CD14-positive monocyte (primary cell): ENCODE data around the gene SKIDA1. TPM values are rescaled to one million over a fixed set of nuclear protein-coding genes. Genes with fewer than 3 reads are reported as not detected.

Experiments
- DNase-seq, 3 donors: peaks; one replicate each; pipeline ENCODE4 v3.0.0-alpha.2; 2011 to 2022
- H2AFZ ChIP-seq: 2 replicates; pipeline ENCODE4 v1.6.0; 2012; ENCODE audit warnings: mild to moderate bottlenecking, low read depth, low read length, inconsistent platforms; ENCODE audit not compliant: insufficient read depth, poor library complexity, severe bottlenecking
- H3K27ac ChIP-seq, 2 donors: 1 replicate in 1 of 2; 2 replicates in 1 of 2; pipeline ENCODE4 v1.5.1; 2012 to 2013; ENCODE audit warnings: low read length in 2 of 2, control low read depth in 1 of 2, inconsistent platforms in 1 of 2, low read depth in 1 of 2, mild to moderate bottlenecking in 1 of 2
- H3K27me3 ChIP-seq, 2 donors: one replicate each; pipeline versions ENCODE4 v1.6.0 to v1.6.1; 2011 to 2013; ENCODE audit warnings: low read length in 2 of 2; ENCODE audit not compliant: control insufficient read depth in 2 of 2, insufficient read depth in 2 of 2
- H3K36me3 ChIP-seq, 2 donors: replicated peaks in 1 of 2; 1 replicate in 1 of 2; 2 replicates in 1 of 2; pipeline versions ENCODE4 v1.5.1 to v1.6.1; 2012 to 2013; ENCODE audit warnings: low read length in 2 of 2, control low read depth in 1 of 2, inconsistent platforms in 1 of 2, mild to moderate bottlenecking in 1 of 2; ENCODE audit not compliant: insufficient read depth in 2 of 2, control insufficient read depth in 1 of 2
- H3K4me1 ChIP-seq, 2 donors: 1 replicate in 1 of 2; 2 replicates in 1 of 2; pipeline versions ENCODE4 v1.5.1 to v1.6.1; 2012 to 2013; ENCODE audit warnings: low read length in 2 of 2, control low read depth in 1 of 2, inconsistent platforms in 1 of 2, mild to moderate bottlenecking in 1 of 2, moderate library complexity in 1 of 2; ENCODE audit not compliant: insufficient read depth in 2 of 2, control insufficient read depth in 1 of 2
- H3K4me2 ChIP-seq: replicated peaks from 2 replicates; pipeline ENCODE3; 2012; ENCODE audit warnings: low read length, moderate library complexity, mild to moderate bottlenecking; ENCODE audit not compliant: poor library complexity, severe bottlenecking; ENCODE audit errors: extremely low read depth
- H3K4me3 ChIP-seq, 3 experiments: fragments of 200-600 bp in 1 of 3; sonication (generic) in 1 of 3; replicated peaks in 1 of 3; 1 replicate in 2 of 3; 2 replicates in 1 of 3; pipeline ENCODE4 v1.5.1; 2011 to 2013; ENCODE audit warnings: low read length in 3 of 3, mild to moderate bottlenecking in 3 of 3, control low read depth in 2 of 3, low read depth in 2 of 3, inconsistent platforms in 1 of 3, moderate library complexity in 1 of 3
- H3K79me2 ChIP-seq: 2 replicates; pipeline ENCODE4 v1.6.0; 2012; ENCODE audit warnings: mild to moderate bottlenecking, control low read depth, inconsistent platforms, low read length, moderate library complexity; ENCODE audit not compliant: insufficient read depth
- H3K9ac ChIP-seq: 2 replicates; pipeline ENCODE4 v1.6.0; 2017; ENCODE audit warnings: low read length, mild to moderate bottlenecking; ENCODE audit not compliant: insufficient read depth, poor library complexity, severe bottlenecking
- H3K9me3 ChIP-seq, 2 donors: replicated peaks in 1 of 2; 1 replicate in 1 of 2; 2 replicates in 1 of 2; pipeline versions ENCODE4 v1.5.1 to v1.6.1; 2012 to 2013; ENCODE audit warnings: low read length in 2 of 2, control low read depth in 1 of 2; ENCODE audit not compliant: control insufficient read depth in 1 of 2, insufficient read depth in 1 of 2
- H4K20me1 ChIP-seq: 2 replicates; pipeline ENCODE4 v1.6.0; 2012; ENCODE audit warnings: mild to moderate bottlenecking, low read length, control low read depth, moderate library complexity; ENCODE audit not compliant: insufficient read depth
- H3K27ac Mint-ChIP-seq, 7 donors: one replicate each; pipeline ENCODE4 v1.8.0; 2020; ENCODE audit warnings: mild to moderate bottlenecking in 7 of 7, mixed read lengths in 7 of 7, moderate library complexity in 6 of 7, inconsistent platforms in 2 of 7
- H3K27me3 Mint-ChIP-seq, 3 donors: one replicate each; pipeline ENCODE4 v1.8.0; 2021 to 2022; ENCODE audit warnings: low read depth in 3 of 3, mild to moderate bottlenecking in 3 of 3, mixed read lengths in 3 of 3, moderate library complexity in 3 of 3, inconsistent platforms in 1 of 3
- H3K36me3 Mint-ChIP-seq, 2 donors: one replicate each; pipeline ENCODE4 v1.8.0; 2020; ENCODE audit warnings: mixed read lengths in 2 of 2, inconsistent platforms in 1 of 2, mild to moderate bottlenecking in 1 of 2
- H3K4me1 Mint-ChIP-seq: one replicate; pipeline ENCODE4 v1.8.0; 2020; ENCODE audit warnings: mild to moderate bottlenecking, mixed read lengths
- H3K4me3 Mint-ChIP-seq, 2 donors: one replicate each; pipeline ENCODE4 v1.8.0; 2020; ENCODE audit warnings: mild to moderate bottlenecking in 2 of 2, mixed read lengths in 2 of 2, moderate library complexity in 1 of 2
- H3K9me3 Mint-ChIP-seq, 7 donors: one replicate each; pipeline ENCODE4 v1.8.0; 2020 to 2022; ENCODE audit warnings: mixed read lengths in 7 of 7, mild to moderate bottlenecking in 6 of 7, moderate library complexity in 6 of 7, inconsistent platforms in 2 of 7
- WGBS: methylation state at CpG from one replicate; pipeline ENCODE4 v1.1.5; 2013; ENCODE audit warnings: missing lambda C conversion rate; ENCODE audit not compliant: insufficient coverage; 5-methylcytosine and 5-hydroxymethylcytosine counted together
- intact Hi-C, 2 donors: fragments of 100-400 bp; cut with micrococcal nuclease; formaldehyde crosslinking; loops; one replicate each; pipeline versions ENCODE4 v1.15.0 to v1.15.1; 2023
- polyA plus RNA-seq, 3 donors: library from polyadenylated mRNA; depleted of rRNA in 1 of 3; unstranded in 2 of 3; stranded (reverse) in 1 of 3; fragments of 300-500 nt in 2 of 3; fragments of >200 nt in 1 of 3; fragmentation: Illumina TruSeq in 2 of 3; gene quantifications; 1 replicate in 2 of 3; 2 replicates in 1 of 3; pipeline ENCODE4 v1.2.3, GENCODE V29; 2012 to 2021
- TF ChIP-seq, protein P1 (sequence below): fragments of 200-600 bp; IDR thresholded peaks from one replicate; pipeline ENCODE4 v1.8.0; 2022; ENCODE audit warnings: antibody characterized with exemption, mild to moderate bottlenecking

The SKIDA1 gene
- polyA plus RNA-seq, 3 donors: 0.04 to 0.15 TPM; not detected in 1

DNA sequence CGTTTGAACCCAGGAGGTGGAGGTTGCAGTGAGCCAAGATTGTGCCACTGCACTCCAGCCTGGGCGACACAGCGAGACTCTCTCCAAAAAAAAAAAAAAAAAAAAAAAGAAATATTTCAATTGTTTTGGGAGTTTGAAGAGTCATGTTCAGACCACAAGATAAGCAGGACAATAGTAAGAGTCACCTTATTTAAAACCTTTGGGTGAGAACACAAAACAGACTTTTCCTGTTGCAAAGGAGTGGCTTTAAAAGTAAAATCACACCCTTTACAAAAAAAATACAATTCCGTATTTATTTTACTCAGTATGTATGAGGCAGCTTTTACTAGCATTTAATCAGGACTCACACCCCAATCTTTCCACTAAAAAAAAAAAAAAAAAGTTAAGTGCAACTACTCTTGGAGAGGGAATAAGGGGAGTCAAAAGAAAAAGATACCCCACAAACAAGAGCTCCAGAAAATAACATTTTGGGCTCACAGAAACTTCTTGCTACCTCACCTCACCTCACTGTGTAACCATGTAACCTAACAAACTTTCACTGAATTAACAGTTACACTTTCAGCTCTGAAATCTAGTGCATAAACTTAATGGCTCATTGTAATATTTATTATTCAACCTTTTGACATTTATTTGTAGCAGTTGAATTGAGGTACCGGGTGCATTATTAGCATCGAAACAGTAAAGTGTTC lies 11.2 kb downstream of the SKIDA1 start:
- H4K20me1 ChIP-seq: no peaks in the 10 kb centered on the region
- H3K9me3 Mint-ChIP-seq: peaks cover 0 to 15% (median 12%) of the 10 kb centered on the region in 7 donors
- H3K36me3 ChIP-seq: no peaks in the 10 kb centered on the region
- H3K4me2 ChIP-seq: no peak overlapping the region
- TF ChIP-seq, protein P1, sequence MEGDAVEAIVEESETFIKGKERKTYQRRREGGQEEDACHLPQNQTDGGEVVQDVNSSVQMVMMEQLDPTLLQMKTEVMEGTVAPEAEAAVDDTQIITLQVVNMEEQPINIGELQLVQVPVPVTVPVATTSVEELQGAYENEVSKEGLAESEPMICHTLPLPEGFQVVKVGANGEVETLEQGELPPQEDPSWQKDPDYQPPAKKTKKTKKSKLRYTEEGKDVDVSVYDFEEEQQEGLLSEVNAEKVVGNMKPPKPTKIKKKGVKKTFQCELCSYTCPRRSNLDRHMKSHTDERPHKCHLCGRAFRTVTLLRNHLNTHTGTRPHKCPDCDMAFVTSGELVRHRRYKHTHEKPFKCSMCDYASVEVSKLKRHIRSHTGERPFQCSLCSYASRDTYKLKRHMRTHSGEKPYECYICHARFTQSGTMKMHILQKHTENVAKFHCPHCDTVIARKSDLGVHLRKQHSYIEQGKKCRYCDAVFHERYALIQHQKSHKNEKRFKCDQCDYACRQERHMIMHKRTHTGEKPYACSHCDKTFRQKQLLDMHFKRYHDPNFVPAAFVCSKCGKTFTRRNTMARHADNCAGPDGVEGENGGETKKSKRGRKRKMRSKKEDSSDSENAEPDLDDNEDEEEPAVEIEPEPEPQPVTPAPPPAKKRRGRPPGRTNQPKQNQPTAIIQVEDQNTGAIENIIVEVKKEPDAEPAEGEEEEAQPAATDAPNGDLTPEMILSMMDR: no peak
- no peak overlapping the region for H2AFZ ChIP-seq
- H3K4me3 Mint-ChIP-seq: peak overlapping the region in 1 of 2 donors; percentile 93
- no peak overlapping the region for H3K27ac Mint-ChIP-seq
- peaks cover 45 to 84% of the 10 kb centered on the region in 2 donors for H3K27me3 ChIP-seq
- H3K4me1 ChIP-seq: peaks cover 37 to 44% of the 10 kb centered on the region in 2 donors
- no peak for DNase-seq
- no peaks in the 10 kb centered on the region for H3K79me2 ChIP-seq
- no CpG with 5 or more reads among the region's 6 CpGs for WGBS
- peaks cover 4 to 13% of the 10 kb centered on the region in 2 donors for H3K9me3 ChIP-seq
- H3K27ac ChIP-seq: no peak overlapping the region
- no peak overlapping the region for H3K4me3 ChIP-seq
- H3K27me3 Mint-ChIP-seq: peaks cover 50 to 79% (median 56%) of the 10 kb centered on the region in 3 donors
- H3K9ac ChIP-seq: no peak overlapping the region
- intact Hi-C loops: loop anchor here (10.0 kb wide), 2 partner anchors 741 to 831 kb away; partner anchors contain the start of gene SPAG6 (in 1 of the 2)
- H3K36me3 Mint-ChIP-seq: peaks cover 7 to 21% of the 10 kb centered on the region in 2 donors
- H3K4me1 Mint-ChIP-seq: peaks cover 33% of the 10 kb centered on the region

DNA sequence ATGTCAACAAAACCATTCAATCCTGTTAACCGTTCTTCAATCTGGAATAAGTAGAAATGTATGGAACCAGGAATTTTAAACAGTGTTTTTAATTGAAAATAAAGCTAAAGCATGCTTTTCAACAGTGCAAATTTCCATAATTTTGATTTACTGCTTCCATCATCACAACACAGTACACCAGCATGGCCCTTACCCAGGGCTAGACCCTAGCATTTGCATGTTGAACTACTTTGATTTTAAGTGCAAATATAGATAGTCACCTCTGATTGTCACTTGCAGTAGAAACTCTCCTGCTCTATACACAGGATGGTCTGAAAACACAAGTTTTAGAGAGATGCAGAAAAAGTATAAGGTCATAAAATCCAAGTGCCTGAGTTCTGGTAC lies 12.1 kb downstream of the SKIDA1 start:
- Histone ChIP-seq H2AFZ (no peak overlapping the region), H3K4me3 (no peak overlapping the region), H3K27ac (no peak overlapping the region), H3K9me3 (peaks cover 0 to 13% of the 10 kb centered on the region in 2 donors), H4K20me1 (no peaks in the 10 kb centered on the region), H3K9ac (no peak overlapping the region), H3K4me2 (no peak overlapping the region), H3K36me3 (no peaks in the 10 kb centered on the region), H3K79me2 (no peaks in the 10 kb centered on the region), H3K4me1 (peaks cover 28 to 35% of the 10 kb centered on the region in 2 donors), H3K27me3 (peaks cover 37 to 78% of the 10 kb centered on the region in 2 donors)
- peaks cover 42 to 74% (median 49%) of the 10 kb centered on the region in 3 donors for H3K27me3 Mint-ChIP-seq
- intact Hi-C loops: loop anchor here (10.0 kb wide), 2 partner anchors 741 to 831 kb away; partner anchors contain the start of gene SPAG6 (in 1 of the 2)
- H3K4me3 Mint-ChIP-seq: no peak overlapping the region
- no CpG with 5 or more reads among the region's 1 CpG for WGBS
- peaks cover 5 to 18% of the 10 kb centered on the region in 2 donors for H3K36me3 Mint-ChIP-seq
- TF ChIP-seq, protein P1: no peak
- H3K4me1 Mint-ChIP-seq: peaks cover 25% of the 10 kb centered on the region
- no peak overlapping the region for H3K27ac Mint-ChIP-seq
- no peak for DNase-seq
- H3K9me3 Mint-ChIP-seq: peaks cover 0 to 12% (median 7%) of the 10 kb centered on the region in 7 donors
